Measurements from ENCODE around the gene AGBL4.

Gene AGBL4

DNA sequence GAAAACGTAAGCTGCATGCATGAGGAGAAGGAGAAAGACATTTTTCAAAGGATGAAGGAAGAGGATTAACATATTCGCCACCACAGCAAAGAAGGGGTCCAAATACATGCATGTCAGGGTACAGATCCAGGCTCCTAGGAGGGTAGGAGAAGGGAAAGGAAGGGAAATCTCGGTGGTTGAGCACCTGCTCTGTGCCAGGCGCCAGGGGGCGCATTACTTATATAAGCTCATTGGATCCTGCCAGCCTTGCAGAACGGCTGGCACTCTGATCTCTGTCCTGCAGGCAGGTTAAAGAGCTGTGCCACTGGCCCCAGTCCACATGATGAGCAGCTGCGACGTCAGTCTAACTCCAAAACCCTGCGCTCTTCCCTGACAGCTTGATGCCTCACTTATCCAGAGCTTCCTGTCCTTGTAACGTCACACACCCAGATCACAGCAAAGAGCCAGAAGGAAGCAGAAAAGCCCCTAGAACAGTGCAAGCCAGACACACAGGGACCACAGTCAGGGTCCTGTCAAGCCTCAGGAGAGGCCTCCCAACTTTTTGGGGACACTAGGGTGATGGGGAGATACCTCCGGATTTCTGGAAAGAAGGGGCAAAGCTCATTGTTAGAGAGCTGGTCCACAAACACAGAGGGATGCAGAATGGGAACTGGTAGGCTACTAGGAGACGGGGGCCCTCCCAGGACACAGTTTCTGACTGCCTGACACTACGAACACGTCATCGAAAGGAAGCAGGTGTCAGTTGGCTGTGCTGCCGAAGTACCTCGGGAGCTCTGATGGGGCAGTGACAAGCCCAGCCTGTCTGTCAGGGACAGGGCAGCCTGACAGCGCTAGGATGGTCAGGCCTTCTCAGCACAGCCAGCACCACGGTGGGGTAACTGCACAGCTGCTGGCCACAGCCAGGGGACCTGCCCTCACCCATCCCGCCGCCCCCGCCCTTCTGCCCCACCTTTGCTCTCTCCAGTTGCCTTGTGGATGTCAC, 1346.2 kb downstream of the AGBL4 start:
- DNase-seq, result peak; percentile 63

DNA sequence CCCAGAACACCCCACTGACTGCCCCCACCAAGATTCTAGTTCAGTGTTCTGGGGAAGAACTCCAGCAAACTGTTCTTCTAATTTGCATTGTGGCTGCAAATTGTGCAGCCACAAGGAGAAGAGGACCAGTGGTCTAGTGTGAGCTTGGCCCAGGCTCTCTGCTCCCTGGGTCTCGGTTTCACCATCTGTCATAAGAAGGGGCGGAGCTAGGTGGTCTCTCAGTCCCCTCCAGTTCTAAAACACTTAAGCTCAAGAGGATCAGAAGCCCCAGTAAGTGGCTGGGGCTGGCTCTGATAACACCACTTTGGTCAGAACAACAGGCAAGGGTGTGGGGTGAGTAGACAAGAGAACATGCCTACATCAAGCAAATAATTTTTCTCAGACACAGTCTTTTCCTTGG, 1346.9 kb downstream of the AGBL4 start:
- in situ Hi-C loops (cut with HindIII; ENCODE audit: low pct_ligation_motif_present, low pct_unique_long_range_greater_than_20kb, low sequenced_read_pairs), result no loop called here
- DNase-seq, result no peak

More for the DNA sequence above, 1346.2 kb downstream of the AGBL4 start:
- in situ Hi-C loops (cut with HindIII; ENCODE audit: low pct_ligation_motif_present, low pct_unique_long_range_greater_than_20kb, low sequenced_read_pairs), result no loop called here

DNA sequence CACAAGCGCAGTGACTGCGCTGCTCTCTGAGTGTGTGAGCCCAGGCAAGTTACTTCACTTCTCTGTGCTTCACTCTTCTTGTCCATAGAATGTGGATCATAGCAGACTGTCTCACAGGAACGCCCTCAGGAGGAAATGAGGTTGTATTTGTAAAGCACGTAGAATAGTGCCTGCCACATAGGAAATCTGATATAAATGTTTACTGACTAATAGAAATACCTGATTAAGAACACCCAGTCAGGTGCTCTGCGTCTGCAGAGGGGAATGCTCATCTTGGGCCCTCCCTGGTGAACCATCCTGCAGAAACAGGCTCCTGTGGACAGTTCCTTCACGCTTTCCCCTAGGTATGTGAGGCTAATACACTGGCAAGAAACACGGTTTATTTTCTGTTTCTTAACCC, 1347.4 kb downstream of the AGBL4 start:
- in situ Hi-C loops (cut with HindIII; ENCODE audit: low pct_ligation_motif_present, low pct_unique_long_range_greater_than_20kb, low sequenced_read_pairs), result no loop called here
- no peak for DNase-seq

DNA sequence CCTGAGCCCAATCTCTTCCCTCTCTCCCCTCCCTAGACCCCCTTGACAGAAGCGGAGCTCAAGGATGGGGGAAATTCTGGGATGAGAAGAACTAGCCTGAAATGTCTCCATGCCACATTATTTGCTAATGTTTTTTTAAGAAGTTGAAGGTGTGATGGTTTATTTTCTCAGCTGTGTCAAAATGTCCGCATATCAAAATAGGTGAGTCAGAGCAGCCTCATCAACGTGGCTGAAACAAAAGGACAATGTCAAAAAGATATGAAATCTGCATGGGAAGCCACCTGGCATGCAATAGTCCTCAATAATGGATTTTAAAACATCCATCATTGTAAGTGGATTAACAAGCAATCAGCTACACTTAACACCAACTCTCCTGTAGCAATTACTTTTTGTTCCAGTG, 1348.5 kb downstream of the AGBL4 start:
- in situ Hi-C loops (cut with HindIII; ENCODE audit: low pct_ligation_motif_present, low pct_unique_long_range_greater_than_20kb, low sequenced_read_pairs), result no loop called here
- DNase-seq, result no peak

DNA sequence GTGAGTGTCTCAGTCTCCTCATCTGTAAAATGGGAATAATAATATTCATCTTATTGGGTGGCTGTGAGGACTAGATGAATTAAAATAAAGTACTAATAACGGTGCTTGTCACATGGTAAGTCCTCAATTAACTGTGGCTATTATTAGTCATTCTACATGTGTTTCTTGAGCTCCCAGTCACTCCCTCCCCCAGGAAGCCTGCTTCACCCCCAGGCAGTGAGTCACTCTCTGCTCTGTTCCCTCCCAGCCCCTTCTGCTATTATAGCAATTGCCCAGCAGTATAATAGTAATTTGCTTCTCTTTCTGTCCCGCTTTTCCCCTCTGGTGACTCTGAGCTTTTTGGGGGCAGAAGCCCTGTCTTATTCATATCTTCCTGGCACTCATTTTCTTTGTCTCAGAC, 1349.1 kb downstream of the AGBL4 start:
- in situ Hi-C loops (cut with HindIII; ENCODE audit: low pct_ligation_motif_present, low pct_unique_long_range_greater_than_20kb, low sequenced_read_pairs), result no loop called here

DNA sequence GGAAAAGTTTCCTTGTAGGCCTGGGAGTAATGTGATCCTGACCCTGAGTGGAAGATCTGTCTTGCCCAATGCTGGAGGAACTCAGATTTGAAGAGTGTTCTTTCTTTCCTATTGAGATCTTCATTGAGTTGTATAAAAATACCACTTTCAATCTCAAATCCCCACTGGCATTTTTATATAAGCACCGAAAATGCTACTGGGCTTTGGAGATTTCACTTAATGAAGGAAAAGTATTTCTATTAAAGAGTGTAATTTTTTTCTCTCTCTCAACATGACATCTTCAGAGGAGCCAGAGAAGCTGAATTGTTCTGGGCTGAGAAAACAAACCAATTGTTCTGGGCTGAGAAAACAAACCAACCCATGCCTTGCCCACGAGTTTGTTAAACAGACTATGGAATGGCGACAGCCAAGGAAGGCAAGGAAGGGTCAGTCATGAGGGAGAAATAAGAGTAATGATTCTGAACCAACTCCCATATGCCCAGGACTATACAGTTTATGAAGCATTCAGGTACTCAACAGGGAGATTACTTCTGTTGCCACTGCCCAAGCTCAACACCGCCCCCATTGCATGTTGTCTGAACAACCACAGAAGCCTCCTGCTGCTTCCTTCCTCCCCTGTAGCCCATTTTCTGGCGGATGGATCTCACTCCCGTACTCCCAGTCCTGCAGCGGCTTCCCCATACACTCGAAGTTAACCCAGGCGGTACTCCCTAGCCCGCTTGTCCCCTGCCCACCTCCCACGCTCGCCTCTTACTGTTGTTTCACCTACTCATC, 1350.2 kb downstream of the AGBL4 start:
- DNase-seq, result no peak
- in situ Hi-C loops (cut with HindIII; ENCODE audit: low pct_ligation_motif_present, low pct_unique_long_range_greater_than_20kb, low sequenced_read_pairs), result no loop called here

More for the DNA sequence above, 1349.1 kb downstream of the AGBL4 start:
- no peak for DNase-seq

DNA sequence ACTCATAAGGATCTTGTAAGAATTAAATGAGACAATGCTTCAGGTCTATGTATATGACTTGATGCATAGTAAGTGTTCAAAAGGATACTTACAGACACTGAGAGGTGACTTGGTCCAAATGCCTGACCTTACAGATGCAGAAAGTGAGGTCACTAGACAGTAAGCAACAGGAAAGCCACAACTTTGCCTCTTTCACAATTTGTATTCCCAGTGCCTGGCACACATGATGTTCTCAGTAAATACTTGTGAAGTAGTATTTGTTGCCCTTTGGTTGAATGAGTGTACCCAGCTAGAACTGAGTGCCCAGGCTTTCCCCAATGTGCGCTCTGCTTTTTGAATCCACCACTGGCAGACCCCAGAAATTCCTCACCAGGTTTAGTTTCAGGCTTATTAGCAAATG, 1352.2 kb downstream of the AGBL4 start:
- DNase-seq, result no peak
- in situ Hi-C loops (cut with HindIII; ENCODE audit: low pct_ligation_motif_present, low pct_unique_long_range_greater_than_20kb, low sequenced_read_pairs), result no loop called here

DNA sequence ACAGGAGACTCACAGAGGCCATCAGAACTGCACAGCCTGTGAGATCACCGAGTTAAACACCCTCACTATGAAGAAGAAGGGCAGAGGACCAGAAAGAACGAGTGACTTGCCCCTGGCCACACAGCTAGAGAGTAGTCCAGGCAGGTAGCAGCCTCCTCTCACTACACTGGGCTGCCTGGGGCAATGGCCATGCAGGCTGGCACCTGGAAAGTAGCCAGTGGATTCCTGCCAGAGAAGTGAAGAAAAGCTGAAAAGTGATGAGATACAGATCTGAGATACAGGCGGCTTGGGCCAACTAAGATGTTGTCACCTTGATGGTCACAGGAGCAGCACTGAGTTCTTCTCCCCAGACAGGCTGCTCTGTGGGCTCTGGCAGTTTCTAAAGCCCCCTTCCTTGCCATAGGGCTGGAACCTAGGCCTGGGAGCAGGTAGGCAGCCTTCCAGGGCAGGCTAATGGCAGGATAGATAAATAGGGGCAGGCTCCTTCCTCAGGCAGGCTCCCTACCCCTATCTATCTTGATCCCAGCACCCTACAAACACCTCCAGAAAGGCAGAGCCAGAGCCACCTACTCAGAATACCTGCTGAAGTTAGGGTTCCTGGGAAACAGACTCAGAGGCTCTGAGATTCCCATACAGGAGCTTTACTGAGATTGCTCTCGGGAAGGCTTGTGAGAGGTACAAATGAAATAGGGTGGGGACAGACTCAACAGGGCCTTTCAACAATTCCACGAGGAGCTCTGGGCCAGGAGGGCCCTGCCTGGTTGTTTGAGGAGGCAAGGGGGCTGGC, 1353.3 kb downstream of the AGBL4 start:
- no peak for DNase-seq
- in situ Hi-C loops (cut with HindIII; ENCODE audit: low pct_ligation_motif_present, low pct_unique_long_range_greater_than_20kb, low sequenced_read_pairs), result no loop called here

DNA sequence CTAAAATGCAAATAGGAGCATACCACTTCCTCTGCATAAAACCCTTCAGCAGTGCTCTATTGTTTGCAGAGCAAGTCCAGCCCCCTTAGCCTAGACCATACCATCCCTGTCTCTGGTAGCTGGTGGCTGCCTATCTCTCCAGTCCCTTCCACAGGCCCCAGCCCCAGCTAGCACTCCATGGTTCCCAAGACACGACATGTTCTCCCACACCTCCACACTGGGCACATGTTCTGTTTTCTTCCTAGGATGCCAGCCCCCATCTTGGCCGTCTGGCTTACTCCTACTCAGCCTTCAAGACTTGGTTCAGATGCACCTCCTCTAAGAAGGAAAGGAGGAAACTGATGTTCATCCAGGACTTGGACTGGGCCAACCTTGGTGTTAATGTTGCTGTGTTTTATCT, 1355.4 kb downstream of the AGBL4 start:
- no peak for DNase-seq
- in situ Hi-C loops (cut with HindIII; ENCODE audit: low pct_ligation_motif_present, low pct_unique_long_range_greater_than_20kb, low sequenced_read_pairs), result no loop called here

DNA sequence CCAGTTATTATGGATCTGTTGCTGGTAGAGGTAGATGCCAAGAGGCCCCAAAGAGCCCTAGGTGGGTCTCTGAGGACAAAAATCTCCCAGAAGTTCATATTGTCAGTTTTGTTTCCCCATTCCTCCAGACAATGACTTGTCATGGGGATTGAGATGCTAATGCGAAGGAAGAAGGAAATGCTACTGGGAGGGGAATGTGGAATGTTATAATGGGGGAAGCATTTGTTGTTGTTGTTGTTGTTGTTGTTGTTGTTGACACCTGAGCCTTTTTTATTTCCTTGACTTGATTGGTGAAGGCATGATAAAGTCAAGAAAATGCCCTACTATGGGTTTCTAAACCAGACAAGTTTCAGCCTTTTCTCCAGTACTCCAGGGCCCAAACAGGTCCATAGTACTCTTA, 1356.0 kb downstream of the AGBL4 start:
- in situ Hi-C loops (cut with HindIII; ENCODE audit: low pct_ligation_motif_present, low pct_unique_long_range_greater_than_20kb, low sequenced_read_pairs), result no loop called here

DNA sequence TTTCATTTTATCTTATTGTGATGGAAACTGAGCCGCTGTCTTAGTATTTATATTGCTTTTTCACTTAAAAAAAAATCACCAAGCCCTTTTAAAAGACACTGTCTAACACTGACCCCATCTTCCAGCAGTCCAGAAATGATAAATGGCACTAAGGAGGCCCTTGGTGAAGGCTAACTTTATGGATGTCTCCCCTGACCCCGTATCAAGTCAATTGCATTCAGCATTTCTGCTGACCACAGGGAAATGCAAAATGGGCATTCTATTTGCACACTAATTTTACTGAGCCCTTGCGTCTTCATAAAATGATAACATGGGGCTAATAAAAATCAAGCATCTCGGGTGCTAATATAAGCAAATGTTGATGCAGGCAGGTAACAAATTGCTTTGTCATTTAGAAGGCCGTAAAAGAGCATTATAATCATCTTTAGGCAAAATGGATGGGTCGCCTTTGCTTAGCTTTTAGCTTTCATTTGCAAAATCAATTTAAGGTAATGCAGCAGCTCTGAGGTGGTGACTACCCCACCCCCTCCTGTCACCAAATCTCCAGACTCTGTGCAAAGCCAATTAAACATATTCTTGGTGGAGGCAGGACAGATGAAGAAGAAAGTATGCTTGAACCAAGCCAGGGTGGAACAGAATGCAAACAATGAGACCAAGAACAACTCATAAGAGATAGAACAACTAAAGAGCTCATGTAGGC, 1357.9 kb downstream of the AGBL4 start:
- in situ Hi-C loops (cut with HindIII; ENCODE audit: low pct_ligation_motif_present, low pct_unique_long_range_greater_than_20kb, low sequenced_read_pairs), result no loop called here

More for the DNA sequence above, 1356.0 kb downstream of the AGBL4 start:
- no peak for DNase-seq

DNA sequence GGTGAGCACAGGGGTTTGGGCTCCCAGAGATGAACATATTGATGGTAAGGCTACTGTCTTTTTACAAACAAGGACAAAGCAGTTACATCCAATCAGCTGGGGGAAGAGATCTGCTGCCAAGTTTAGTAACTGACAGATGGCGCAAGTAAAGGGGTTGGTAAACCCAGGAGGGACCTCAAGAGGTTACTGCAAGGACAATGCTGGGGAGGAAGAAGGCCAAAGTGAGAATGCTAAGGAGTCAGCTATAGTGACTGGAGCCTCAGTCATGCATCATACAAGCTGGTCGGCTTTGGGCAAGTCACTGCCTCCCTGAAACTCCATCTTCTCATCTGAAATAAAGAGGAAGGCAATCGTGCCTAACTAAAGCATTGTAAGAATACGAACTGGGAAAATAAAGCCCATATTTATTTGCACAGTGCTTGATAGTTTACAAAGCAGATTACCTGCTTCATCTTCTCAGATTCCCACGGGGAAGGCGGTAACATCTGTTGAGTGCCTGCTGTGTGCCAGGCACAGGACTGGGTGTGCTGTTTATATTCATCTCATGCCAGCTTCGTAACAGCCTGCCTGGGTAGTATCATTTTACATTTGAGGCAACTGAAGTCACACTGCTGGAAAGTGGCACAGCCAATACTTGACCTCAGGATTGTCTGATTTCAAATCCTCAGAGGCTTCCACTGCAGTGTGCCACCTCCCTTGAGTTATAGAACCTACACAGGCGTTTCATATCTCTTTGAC, 1361.9 kb downstream of the AGBL4 start:
- in situ Hi-C loops (cut with HindIII; ENCODE audit: low pct_ligation_motif_present, low pct_unique_long_range_greater_than_20kb, low sequenced_read_pairs), result no loop called here
- no peak for DNase-seq

More for the DNA sequence above, 1357.9 kb downstream of the AGBL4 start:
- DNase-seq, result no peak

DNA sequence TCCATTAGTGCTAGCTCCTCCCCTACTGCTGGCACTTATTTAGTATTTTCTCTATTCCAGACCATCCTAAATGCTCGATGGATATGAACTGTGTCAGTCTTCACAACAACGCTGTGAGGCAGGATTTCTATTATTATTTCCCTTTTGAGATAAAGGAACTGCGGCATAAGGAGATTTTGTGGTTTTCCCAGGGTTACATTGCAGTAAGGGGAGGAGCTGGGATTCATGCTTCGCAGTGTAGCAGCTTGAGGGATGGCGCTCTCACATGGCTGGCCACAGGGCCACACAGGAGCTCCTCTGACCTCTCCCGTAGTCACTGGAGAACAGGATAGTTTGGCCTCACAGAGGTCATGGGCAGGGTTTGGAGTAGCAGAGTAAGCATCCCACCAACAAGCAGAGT, 1364.0 kb downstream of the AGBL4 start:
- in situ Hi-C loops (cut with HindIII; ENCODE audit: low pct_ligation_motif_present, low pct_unique_long_range_greater_than_20kb, low sequenced_read_pairs), result no loop called here
- no peak for DNase-seq

DNA sequence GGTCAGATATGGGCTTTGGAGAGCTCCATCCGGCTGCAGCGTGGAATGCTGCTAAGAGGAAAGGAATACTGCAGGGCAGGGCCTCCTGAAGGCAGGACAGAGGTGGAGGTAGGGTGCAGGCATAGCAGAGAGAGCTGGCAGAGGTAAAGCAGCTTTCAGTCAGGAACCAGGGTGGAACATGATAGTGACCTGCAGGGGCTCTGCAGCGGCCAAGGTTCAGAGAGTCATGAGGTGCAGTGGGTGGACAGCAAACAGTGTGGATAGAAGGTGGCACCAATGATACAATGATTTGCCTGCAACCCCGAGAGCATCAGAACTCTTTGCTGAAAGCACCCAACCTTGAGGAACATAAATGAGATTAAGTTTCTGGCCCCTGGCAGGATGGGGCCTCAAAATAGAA, 1366.3 kb downstream of the AGBL4 start:
- no peak for DNase-seq
- in situ Hi-C loops (cut with HindIII; ENCODE audit: low pct_ligation_motif_present, low pct_unique_long_range_greater_than_20kb, low sequenced_read_pairs), result no loop called here

DNA sequence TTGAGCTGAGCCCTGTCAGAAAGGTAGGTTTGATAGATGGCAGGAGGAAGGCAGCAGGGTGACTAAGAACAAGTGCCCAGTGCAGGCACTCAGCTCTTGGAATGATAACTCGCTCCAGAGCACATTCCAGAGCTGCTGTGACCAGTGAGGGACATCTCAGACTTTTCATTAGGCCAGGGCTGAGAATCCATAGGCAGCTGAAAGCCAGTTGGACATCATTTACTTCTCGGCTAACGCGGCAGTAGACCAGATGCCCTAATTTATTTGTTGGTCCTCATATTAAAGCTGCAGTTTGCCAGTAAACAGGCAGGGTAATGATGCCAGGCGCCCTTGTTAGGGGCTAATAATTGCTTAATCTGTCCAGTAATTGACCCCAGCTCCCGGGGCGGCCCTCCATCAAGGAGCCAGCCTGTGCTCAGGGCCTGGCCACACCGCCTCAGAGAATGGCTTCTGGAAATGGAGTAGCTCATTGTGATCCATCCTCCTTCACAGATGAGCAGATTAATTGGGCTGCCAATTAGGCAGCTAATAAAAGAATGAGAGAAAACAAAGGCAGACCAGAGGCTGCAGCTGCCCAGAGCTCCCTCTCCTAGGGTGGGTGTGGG, 1369.0 kb downstream of the AGBL4 start:
- no peak for DNase-seq
- in situ Hi-C loops (cut with HindIII; ENCODE audit: low pct_ligation_motif_present, low pct_unique_long_range_greater_than_20kb, low sequenced_read_pairs), result no loop called here

DNA sequence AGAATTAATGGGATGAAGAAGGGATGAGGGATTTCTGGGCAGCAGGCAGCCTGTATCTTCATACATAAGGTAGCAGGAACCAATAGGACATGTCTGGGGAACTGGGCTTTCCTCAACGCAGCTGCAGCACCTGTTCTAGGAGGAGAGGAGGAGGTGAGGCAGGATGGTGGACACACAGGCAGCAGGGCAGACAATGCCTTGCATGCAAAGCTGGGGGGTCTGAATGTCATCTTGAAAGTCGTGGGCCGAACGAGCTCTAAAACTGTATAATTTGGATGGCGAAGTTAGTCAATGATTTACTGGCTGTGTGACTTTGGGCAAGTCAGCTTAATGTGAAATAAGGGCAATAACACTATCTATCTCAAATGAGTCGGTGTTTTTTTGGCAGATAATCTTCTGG, 1371.4 kb downstream of the AGBL4 start:
- in situ Hi-C loops (cut with HindIII; ENCODE audit: low pct_ligation_motif_present, low pct_unique_long_range_greater_than_20kb, low sequenced_read_pairs), result no loop called here
- DNase-seq, result no peak

DNA sequence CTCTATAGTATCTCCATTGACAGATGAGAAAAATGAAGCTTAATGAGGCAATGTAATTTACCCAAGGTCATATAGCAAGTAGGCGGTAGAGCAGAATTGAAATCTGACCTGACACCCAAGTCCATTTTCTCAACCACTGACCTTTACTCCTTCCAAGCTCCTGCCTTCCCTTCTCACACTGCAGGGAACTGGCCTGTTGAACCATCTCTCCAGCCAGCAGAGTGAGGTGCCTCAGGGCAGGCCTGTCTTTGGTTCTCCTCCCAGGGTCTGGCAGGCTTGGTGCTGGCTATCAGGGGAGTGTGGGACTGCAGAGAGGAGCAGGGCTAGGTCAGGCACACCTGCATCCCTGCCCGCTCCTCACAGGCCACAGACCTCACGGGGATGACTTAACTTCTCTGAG, 1373.9 kb downstream of the AGBL4 start:
- DNase-seq, result no peak
- in situ Hi-C loops (cut with HindIII; ENCODE audit: low pct_ligation_motif_present, low pct_unique_long_range_greater_than_20kb, low sequenced_read_pairs), result no loop called here
